Panc1 (cell line): ENCODE results near the gene OVOL2.

Experiments used
- POLR2AphosphoS5 ChIP-seq: IDR thresholded peaks from 2 replicates; pipeline ENCODE4 v1.6.1; 2012; ENCODE audit warnings: mild to moderate bottlenecking, low read depth, low read length, moderate library complexity
- TF ChIP-seq, protein P1 (sequence below): fragments of 450-650 bp; IDR thresholded peaks from 2 replicates; pipeline ENCODE4 v1.5.1; 2017; ENCODE audit warnings: mild to moderate bottlenecking

- TF ChIP-seq, protein P1, sequence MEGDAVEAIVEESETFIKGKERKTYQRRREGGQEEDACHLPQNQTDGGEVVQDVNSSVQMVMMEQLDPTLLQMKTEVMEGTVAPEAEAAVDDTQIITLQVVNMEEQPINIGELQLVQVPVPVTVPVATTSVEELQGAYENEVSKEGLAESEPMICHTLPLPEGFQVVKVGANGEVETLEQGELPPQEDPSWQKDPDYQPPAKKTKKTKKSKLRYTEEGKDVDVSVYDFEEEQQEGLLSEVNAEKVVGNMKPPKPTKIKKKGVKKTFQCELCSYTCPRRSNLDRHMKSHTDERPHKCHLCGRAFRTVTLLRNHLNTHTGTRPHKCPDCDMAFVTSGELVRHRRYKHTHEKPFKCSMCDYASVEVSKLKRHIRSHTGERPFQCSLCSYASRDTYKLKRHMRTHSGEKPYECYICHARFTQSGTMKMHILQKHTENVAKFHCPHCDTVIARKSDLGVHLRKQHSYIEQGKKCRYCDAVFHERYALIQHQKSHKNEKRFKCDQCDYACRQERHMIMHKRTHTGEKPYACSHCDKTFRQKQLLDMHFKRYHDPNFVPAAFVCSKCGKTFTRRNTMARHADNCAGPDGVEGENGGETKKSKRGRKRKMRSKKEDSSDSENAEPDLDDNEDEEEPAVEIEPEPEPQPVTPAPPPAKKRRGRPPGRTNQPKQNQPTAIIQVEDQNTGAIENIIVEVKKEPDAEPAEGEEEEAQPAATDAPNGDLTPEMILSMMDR: no peak
- TF ChIP-seq POLR2AphosphoS5: no peak
Measured at GRCh38 chr20:17976305-17976704, 81.4 kb downstream of the OVOL2 start.
